ENCODE measurements around the gene CLOCK. TPM values are rescaled to one million over a fixed set of nuclear protein-coding genes. Genes with fewer than 3 reads are reported as not detected.

Gene CLOCK
- total and polyA plus RNA-seq, 10 of the 15 experiments (the other 5 are each of a cell fraction or from before 2014, with no cell fraction given) = 2.8 to 11.7 (median 10.4) TPM

DNA sequence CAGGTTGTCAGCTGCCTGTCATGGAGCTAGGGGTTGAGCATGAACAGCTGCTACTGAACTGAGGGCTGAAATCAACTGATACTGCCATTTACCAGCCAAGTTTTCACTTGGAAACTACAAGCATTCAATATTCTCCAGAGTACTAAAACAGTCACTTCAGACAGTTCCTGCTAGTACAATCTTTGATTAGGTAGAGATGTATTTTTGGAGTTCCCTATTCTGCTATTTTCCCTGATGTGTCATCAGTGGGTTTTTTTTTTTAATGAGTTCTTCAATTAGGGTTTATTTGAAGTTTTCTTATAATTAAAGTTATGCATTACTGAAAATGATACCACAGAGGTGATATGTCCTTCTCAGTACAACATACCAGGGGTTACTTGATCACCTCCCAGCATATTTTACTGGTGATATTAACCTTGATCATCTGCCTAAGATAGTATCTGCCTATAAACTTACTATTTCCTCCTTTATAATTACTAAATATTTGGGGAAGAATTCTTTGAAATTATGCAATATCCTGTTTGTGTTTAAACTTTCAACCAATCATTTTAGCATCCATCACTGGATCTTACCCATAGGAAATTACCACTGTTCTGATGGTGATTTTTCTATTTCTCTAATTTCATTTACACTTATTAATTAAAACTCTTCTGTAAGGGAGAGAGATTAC is 31.8 kb upstream of the CLOCK start (continued):
- TF ChIP-seq TCF7 (IDR thresholded peaks at IDR 0.05; ENCODE audit: borderline replicate concordance) (no peak), ZNF207 (IDR thresholded peaks at IDR 0.05; ENCODE audit: borderline replicate concordance) (no peak), RB1 (IDR thresholded peaks at IDR 0.05; ENCODE audit: borderline replicate concordance) (no peak)

GRCh38 chr4:55575513-55575912 is 28.8 kb upstream of the CLOCK start:
- SMC1A ChIA-PET (ENCODE audit: uncharacterized antibody, unreplicated experiment) = no interaction called here
- POLR2A ChIA-PET = no interaction called here
- no peaks in the 10 kb centered on the region; the same call in 2 of the 3 replicates for H3K9me3 ChIP-seq (replicated peaks; ENCODE audit: control insufficient read depth, insufficient read depth, low read length)
- H3K9ac ChIP-seq (ENCODE audit: control insufficient read depth, insufficient read depth, low read length) = no peak overlapping the region
- H3K27ac ChIP-seq (ENCODE audit: control insufficient read depth, insufficient read depth) = no peak overlapping the region
- 18% methylated on average over 1 of the region's 1 CpG for WGBS (ENCODE audit: insufficient coverage, insufficient replicate concordance, low lambda C conversion rate, missing lambda C conversion rate)
- RAD21 ChIA-PET (ENCODE audit: unreplicated experiment) = no interaction called here
- intact Hi-C loops (cut with micrococcal nuclease; ENCODE audit: unreplicated experiment) = no loop called here
- no peak for FAIRE-seq
- H3K4me3 ChIP-seq = no peak overlapping the region
- H2AFZ ChIP-seq (ENCODE audit: control insufficient read depth, low read depth, low read length) = no peak overlapping the region
- H3K4me2 ChIP-seq (ENCODE audit: control insufficient read depth, insufficient read depth) = no peak overlapping the region
- DNase-seq (ENCODE audit: low read depth, low spot score) = no peak
- in situ Hi-C loops (cut with MboI) = no loop called here
- CTCF ChIA-PET = no interaction called here
- no peaks in the 10 kb centered on the region for H4K20me1 ChIP-seq (ENCODE audit: control insufficient read depth, insufficient read depth)
- 0 out of 2 replicates have a peak, but pooled peaks have one; percentile 62 for TF ChIP-seq CBX5 (IDR thresholded peaks at IDR 0.05; ENCODE audit: low read depth)
- no peak for TF ChIP-seq ZZZ3 (IDR thresholded peaks at IDR 0.05; ENCODE audit: control insufficient read depth, insufficient read length, low read depth)
- no peak for TF ChIP-seq EZH2 (IDR thresholded peaks at IDR 0.05; ENCODE audit: borderline replicate concordance, control insufficient read depth, low read depth, low read length)
- no peak for TF ChIP-seq CUX1 (IDR thresholded peaks at IDR 0.05; ENCODE audit: insufficient replicate concordance, low read depth, low read length)
- TF ChIP-seq, protein P1, sequence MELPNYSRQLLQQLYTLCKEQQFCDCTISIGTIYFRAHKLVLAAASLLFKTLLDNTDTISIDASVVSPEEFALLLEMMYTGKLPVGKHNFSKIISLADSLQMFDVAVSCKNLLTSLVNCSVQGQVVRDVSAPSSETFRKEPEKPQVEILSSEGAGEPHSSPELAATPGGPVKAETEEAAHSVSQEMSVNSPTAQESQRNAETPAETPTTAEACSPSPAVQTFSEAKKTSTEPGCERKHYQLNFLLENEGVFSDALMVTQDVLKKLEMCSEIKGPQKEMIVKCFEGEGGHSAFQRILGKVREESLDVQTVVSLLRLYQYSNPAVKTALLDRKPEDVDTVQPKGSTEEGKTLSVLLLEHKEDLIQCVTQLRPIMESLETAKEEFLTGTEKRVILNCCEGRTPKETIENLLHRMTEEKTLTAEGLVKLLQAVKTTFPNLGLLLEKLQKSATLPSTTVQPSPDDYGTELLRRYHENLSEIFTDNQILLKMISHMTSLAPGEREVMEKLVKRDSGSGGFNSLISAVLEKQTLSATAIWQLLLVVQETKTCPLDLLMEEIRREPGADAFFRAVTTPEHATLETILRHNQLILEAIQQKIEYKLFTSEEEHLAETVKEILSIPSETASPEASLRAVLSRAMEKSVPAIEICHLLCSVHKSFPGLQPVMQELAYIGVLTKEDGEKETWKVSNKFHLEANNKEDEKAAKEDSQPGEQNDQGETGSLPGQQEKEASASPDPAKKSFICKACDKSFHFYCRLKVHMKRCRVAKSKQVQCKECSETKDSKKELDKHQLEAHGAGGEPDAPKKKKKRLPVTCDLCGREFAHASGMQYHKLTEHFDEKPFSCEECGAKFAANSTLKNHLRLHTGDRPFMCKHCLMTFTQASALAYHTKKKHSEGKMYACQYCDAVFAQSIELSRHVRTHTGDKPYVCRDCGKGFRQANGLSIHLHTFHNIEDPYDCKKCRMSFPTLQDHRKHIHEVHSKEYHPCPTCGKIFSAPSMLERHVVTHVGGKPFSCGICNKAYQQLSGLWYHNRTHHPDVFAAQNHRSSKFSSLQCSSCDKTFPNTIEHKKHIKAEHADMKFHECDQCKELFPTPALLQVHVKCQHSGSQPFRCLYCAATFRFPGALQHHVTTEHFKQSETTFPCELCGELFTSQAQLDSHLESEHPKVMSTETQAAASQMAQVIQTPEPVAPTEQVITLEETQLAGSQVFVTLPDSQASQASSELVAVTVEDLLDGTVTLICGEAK (IDR thresholded peaks at IDR 0.05; ENCODE audit: borderline replicate concordance) = no peak
- TF ChIP-seq, protein P2, sequence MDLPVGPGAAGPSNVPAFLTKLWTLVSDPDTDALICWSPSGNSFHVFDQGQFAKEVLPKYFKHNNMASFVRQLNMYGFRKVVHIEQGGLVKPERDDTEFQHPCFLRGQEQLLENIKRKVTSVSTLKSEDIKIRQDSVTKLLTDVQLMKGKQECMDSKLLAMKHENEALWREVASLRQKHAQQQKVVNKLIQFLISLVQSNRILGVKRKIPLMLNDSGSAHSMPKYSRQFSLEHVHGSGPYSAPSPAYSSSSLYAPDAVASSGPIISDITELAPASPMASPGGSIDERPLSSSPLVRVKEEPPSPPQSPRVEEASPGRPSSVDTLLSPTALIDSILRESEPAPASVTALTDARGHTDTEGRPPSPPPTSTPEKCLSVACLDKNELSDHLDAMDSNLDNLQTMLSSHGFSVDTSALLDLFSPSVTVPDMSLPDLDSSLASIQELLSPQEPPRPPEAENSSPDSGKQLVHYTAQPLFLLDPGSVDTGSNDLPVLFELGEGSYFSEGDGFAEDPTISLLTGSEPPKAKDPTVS (IDR thresholded peaks at IDR 0.05; ENCODE audit: low read depth, low read length) = no peak
- no peak for TF ChIP-seq EP300 (IDR thresholded peaks at IDR 0.05; ENCODE audit: borderline replicate concordance in 1 of 2, control insufficient read depth in 1 of 2, low read depth in 2 of 2, low read length in 2 of 2)
- no peak for ATAC-seq
- no peaks in the 10 kb centered on the region for H3K27me3 ChIP-seq (replicated peaks in 1 of 2; ENCODE audit: control insufficient read depth in 2 of 2, insufficient read depth in 2 of 2, low read length in 1 of 2)
- no peaks in the 10 kb centered on the region for H3K79me2 ChIP-seq (ENCODE audit: control insufficient read depth, insufficient read depth, low read length)
- H3K36me3 ChIP-seq (ENCODE audit: control insufficient read depth in 2 of 2, insufficient read depth in 2 of 2, low read length in 1 of 2) = no peaks in the 10 kb centered on the region
- no peaks in the 10 kb centered on the region for H3K4me1 ChIP-seq (ENCODE audit: control insufficient read depth, insufficient read depth, low read length)
- no TSS peak for BruUV-seq (replicated peaks)
